B cell (primary cell): ENCODE results near the gene GSTA1. TPM values are rescaled to one million over a fixed set of nuclear protein-coding genes. Genes with fewer than 3 reads are reported as not detected.
"Not testable (repeated sequence)": the region's sequence is repeated elsewhere in the genome, so short reads cannot be mapped to it uniquely, and the experiment has no call there.

Source experiments
- ATAC-seq: fragments of 200-7000 bp; cut with Tn5 transposase; one replicate; pipeline ENCODE4 v1.10.0; 2021; ENCODE audit warnings: low read depth, mild to moderate bottlenecking, moderate number of reproducible peaks, moderate library complexity
- CTCF ChIA-PET: fragments of 350-600 bp; sonication (Branson Sonifier 250); formaldehyde crosslinking; loops from one replicate; lab custom pipeline; 2021; ENCODE audit warnings: antibody characterized with exemption, inconsistent platforms; lab: Charles Lee
- POLR2A ChIA-PET: fragments of 350-600 bp; sonication (Branson Sonifier 250); formaldehyde crosslinking; loops from one replicate; lab custom pipeline; 2021; ENCODE audit warnings: antibody characterized with exemption; lab: Charles Lee
- DNase-seq: peaks from one replicate; pipeline ENCODE4 v3.0.0; 2013
- H2AFZ ChIP-seq: 2 replicates; pipeline ENCODE4 v1.6.1; 2012; ENCODE audit warnings: mild to moderate bottlenecking, low read depth, low read length; ENCODE audit not compliant: insufficient read depth, poor library complexity, severe bottlenecking
- H3K27ac ChIP-seq, 2 donors: 1 replicate in 1 of 2; 2 replicates in 1 of 2; pipeline ENCODE4 v1.5.1; 2012 to 2013; ENCODE audit warnings: low read length in 2 of 2, mild to moderate bottlenecking in 2 of 2, moderate library complexity in 1 of 2
- H3K27me3 ChIP-seq, 4 experiments: fragments of 200-600 bp in 1 of 4; sonication (generic) in 1 of 4; replicated peaks in 1 of 4; 1 replicate in 2 of 4; 2 replicates in 2 of 4; pipeline versions ENCODE4 v1.6.1 to v1.7.0; 2013 to 2016; ENCODE audit warnings: low read length in 3 of 4, mild to moderate bottlenecking in 2 of 4, mixed read lengths in 1 of 4, moderate library complexity in 1 of 4; ENCODE audit not compliant: insufficient read depth in 4 of 4, control insufficient read depth in 3 of 4; ENCODE audit errors: control extremely low read depth in 1 of 4
- H3K36me3 ChIP-seq, 2 experiments: replicated peaks in 1 of 2; 1 replicate in 1 of 2; 2 replicates in 1 of 2; pipeline versions ENCODE4 v1.6.1 to v1.7.1; 2013; ENCODE audit warnings: low read length in 1 of 2; ENCODE audit not compliant: insufficient read depth in 2 of 2, control insufficient read depth in 1 of 2; ENCODE audit errors: control extremely low read depth in 1 of 2, extremely low read depth in 1 of 2
- H3K4me1 ChIP-seq, 2 donors: fragments of 200-600 bp in 1 of 2; sonication (generic) in 1 of 2; 1 replicate in 1 of 2; 2 replicates in 1 of 2; pipeline versions ENCODE4 v1.5.1 to v1.6.1; 2013 to 2017; ENCODE audit warnings: low read length in 2 of 2; ENCODE audit not compliant: control insufficient read depth in 2 of 2, insufficient read depth in 2 of 2
- H3K4me2 ChIP-seq: replicated peaks from 2 replicates; pipeline ENCODE3; 2012; ENCODE audit warnings: mild to moderate bottlenecking, low read depth, low read length; ENCODE audit not compliant: poor library complexity, severe bottlenecking
- H3K4me3 ChIP-seq, 5 experiments: fragments of 200-600 bp in 1 of 5; sonication (generic) in 1 of 5; 1 replicate in 3 of 5; 2 replicates in 2 of 5; pipeline versions ENCODE4 v1.5.1 to v1.7.0; 2011 to 2016; ENCODE audit warnings: low read length in 4 of 5, mild to moderate bottlenecking in 4 of 5, low read depth in 2 of 5, control low read depth in 1 of 5, moderate library complexity in 1 of 5; ENCODE audit not compliant: insufficient read depth in 1 of 5; ENCODE audit errors: control extremely low read depth in 1 of 5, extremely low read depth in 1 of 5
- H3K79me2 ChIP-seq: fragments of 200-600 bp; sonication (generic); one replicate; pipeline ENCODE4 v1.6.0; 2016; ENCODE audit warnings: low read length; ENCODE audit not compliant: control insufficient read depth, insufficient read depth
- H3K9ac ChIP-seq: fragments of 200-600 bp; sonication (generic); 2 replicates; pipeline ENCODE4 v1.6.1; 2017; ENCODE audit warnings: mild to moderate bottlenecking, low read length, moderate library complexity
- H3K9me3 ChIP-seq, 3 donors: one replicate each; pipeline versions ENCODE4 v1.6.1 to v1.7.1; 2013; ENCODE audit warnings: low read length in 2 of 3; ENCODE audit not compliant: control insufficient read depth in 2 of 3, insufficient read depth in 1 of 3; ENCODE audit errors: control extremely low read depth in 1 of 3
- H4K20me1 ChIP-seq: 2 replicates; pipeline ENCODE4 v1.6.0; 2012; ENCODE audit warnings: mild to moderate bottlenecking, low read length; ENCODE audit not compliant: insufficient read depth, control insufficient read depth, poor library complexity, severe bottlenecking
- H3K27ac Mint-ChIP-seq: one replicate; pipeline ENCODE4 v1.8.0; 2021; ENCODE audit warnings: mixed read lengths
- H3K27me3 Mint-ChIP-seq: one replicate; pipeline ENCODE4 v1.8.0; 2021; ENCODE audit warnings: mixed read lengths
- H3K4me1 Mint-ChIP-seq: one replicate; pipeline ENCODE4 v1.8.0; 2021; ENCODE audit warnings: mixed read lengths
- H3K4me3 Mint-ChIP-seq: one replicate; pipeline ENCODE4 v1.8.0; 2021; ENCODE audit warnings: mixed read lengths
- H3K9me3 Mint-ChIP-seq: one replicate; pipeline ENCODE4 v1.8.0; 2022; ENCODE audit warnings: mixed read lengths; ENCODE audit not compliant: insufficient read depth
- EZH2 ChIP-seq: IDR thresholded peaks from 2 replicates; pipeline ENCODE4 v1.6.1; 2012; ENCODE audit warnings: borderline replicate concordance, low read depth, mild to moderate bottlenecking, moderate library complexity, low read length; ENCODE audit not compliant: insufficient read depth, poor library complexity, severe bottlenecking
- WGBS: methylation state at CpG from one replicate; pipeline ENCODE4 v1.1.5; 2013; ENCODE audit warnings: missing lambda C conversion rate; ENCODE audit not compliant: insufficient coverage; 5-methylcytosine and 5-hydroxymethylcytosine counted together
- intact Hi-C: fragments of 100-400 bp; cut with micrococcal nuclease; formaldehyde crosslinking; loops from one replicate; pipeline ENCODE4 v1.10.0; 2022
- polyA plus RNA-seq: library from polyadenylated mRNA; depleted of rRNA; stranded (reverse); fragments of >200 nt; gene quantifications from 2 replicates; pipeline ENCODE4 v1.2.3, GENCODE V29; 2012
- total RNA-seq, 2 donors: library from RNA; stranded (reverse); fragments of 120-200 nt in 1 of 2; gene quantifications; 1 replicate in 1 of 2; 2 replicates in 1 of 2; pipeline versions ENCODE4 v1.2.3 to v1.2.4, GENCODE V29; 2013 to 2022
- TF ChIP-seq, protein P1 (sequence below): fragments of 200-600 bp; IDR thresholded peaks from one replicate; pipeline ENCODE4 v1.8.0; 2022; ENCODE audit warnings: antibody characterized with exemption, mild to moderate bottlenecking

GSTA1 gene
- total and polyA plus RNA-seq, 2 donors (not counting 1 experiment from before 2014, with no cell fraction given) = not detected

DNA sequence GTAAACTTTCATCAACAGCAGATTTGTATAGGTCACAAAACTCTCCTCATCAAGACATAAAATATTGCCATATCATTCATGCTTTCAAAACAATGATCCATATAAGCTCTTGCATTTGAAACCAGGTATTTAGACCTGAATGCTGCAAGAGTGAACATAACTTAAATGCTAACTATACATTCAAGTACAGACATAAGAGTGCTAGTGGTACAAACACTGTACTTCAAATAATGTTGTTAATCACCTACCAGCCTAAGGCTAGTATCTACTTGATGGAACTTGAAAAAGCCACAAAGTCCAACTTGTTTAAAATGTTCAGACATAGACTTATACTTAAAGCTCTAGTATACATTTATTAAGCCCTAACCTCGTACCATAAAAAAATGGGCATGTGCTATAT is 24.4 kb downstream of the GSTA1 start:
- 83% methylated on average over 1 of the region's 1 CpG for WGBS
- Histone ChIP-seq H3K27ac (no peak overlapping the region), H3K27me3 (peaks cover 0 to 3% (median 0%) of the 10 kb centered on the region in 4 experiments), H2AFZ (no peak overlapping the region), H4K20me1 (no peaks in the 10 kb centered on the region), H3K9ac (no peak overlapping the region), H3K79me2 (no peaks in the 10 kb centered on the region), H3K4me1 (no peaks in the 10 kb centered on the region), H3K9me3 (no peaks in the 10 kb centered on the region), H3K4me3 (no peak overlapping the region), H3K36me3 (no peaks in the 10 kb centered on the region), H3K4me2 (no peak overlapping the region)
- POLR2A ChIA-PET = no interaction called here
- Mint-ChIP-seq H3K9me3 (no peaks in the 10 kb centered on the region), H3K27me3 (peaks cover 39% of the 10 kb centered on the region), H3K4me3 (no peak overlapping the region), H3K4me1 (no peaks in the 10 kb centered on the region), H3K27ac (no peak overlapping the region)
- DNase-seq (no peak), ATAC-seq (no peak)
- TF ChIP-seq, protein P1, sequence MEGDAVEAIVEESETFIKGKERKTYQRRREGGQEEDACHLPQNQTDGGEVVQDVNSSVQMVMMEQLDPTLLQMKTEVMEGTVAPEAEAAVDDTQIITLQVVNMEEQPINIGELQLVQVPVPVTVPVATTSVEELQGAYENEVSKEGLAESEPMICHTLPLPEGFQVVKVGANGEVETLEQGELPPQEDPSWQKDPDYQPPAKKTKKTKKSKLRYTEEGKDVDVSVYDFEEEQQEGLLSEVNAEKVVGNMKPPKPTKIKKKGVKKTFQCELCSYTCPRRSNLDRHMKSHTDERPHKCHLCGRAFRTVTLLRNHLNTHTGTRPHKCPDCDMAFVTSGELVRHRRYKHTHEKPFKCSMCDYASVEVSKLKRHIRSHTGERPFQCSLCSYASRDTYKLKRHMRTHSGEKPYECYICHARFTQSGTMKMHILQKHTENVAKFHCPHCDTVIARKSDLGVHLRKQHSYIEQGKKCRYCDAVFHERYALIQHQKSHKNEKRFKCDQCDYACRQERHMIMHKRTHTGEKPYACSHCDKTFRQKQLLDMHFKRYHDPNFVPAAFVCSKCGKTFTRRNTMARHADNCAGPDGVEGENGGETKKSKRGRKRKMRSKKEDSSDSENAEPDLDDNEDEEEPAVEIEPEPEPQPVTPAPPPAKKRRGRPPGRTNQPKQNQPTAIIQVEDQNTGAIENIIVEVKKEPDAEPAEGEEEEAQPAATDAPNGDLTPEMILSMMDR = no peak
- TF ChIP-seq EZH2 = no peak
- intact Hi-C loops = no loop called here
- CTCF ChIA-PET = no interaction called here

DNA sequence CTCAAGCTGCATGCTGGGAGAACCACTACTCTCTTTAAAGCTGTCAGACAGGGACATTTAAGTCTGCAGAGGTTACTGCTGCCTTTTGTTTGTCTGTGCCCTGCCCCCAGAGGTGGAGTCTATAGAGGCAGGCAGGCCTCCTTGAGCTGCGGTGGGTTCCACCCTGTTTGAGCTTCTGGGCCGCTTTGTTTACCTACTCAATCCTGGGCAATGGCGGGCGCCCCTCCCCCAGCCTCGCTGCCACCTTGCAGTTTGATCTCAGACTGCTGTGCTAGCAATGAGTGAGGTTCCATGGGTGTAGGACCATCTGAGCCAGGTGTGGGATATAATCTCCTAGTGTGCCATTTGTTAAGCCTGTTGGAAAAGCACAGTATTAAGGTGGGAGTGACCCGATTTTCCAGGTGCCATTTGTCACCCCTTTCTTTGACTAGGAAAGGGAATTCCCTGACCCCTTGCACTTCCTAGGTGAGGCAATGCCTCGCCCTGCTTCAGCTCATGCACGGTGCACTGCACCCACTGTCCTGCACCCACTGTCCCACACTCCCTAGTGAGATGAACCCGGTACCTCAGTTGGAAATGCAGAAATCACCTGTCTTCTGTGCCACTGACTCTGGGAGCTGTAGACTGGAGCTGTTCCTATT is 26.8 kb downstream of the GSTA1 start:
- H3K9me3 ChIP-seq, H3K27me3 ChIP-seq, H3K4me3 Mint-ChIP-seq, H3K27ac Mint-ChIP-seq, H3K27ac ChIP-seq, H3K4me2 ChIP-seq, CTCF ChIA-PET, H3K9ac ChIP-seq, H3K4me1 Mint-ChIP-seq, H3K4me1 ChIP-seq, H4K20me1 ChIP-seq, H3K9me3 Mint-ChIP-seq, H3K36me3 ChIP-seq, intact Hi-C loops, POLR2A ChIA-PET, H2AFZ ChIP-seq, DNase-seq, H3K79me2 ChIP-seq, ATAC-seq, H3K4me3 ChIP-seq: not testable (repeated sequence)
- 94% methylated on average over 7 of the region's 9 CpGs for WGBS
- H3K27me3 Mint-ChIP-seq = peaks cover 34% of the 10 kb centered on the region

DNA sequence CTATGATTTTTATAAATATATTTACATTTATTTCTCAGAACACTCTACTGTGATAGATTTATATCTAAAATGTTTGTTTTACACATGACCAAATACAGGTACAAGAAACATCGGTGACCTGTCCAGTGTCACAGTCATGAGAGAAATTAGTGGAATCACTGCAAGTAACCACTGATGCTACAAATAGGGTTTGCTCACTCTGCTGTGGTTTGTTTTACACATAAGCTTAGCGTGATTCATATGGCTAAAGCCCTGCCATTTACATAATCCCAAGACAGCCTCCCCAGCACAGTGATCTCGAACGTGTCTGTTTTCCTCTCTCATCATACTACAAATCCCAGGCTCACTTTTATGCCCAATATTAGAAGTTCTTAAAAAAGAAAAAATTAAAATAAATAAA is 34.2 kb downstream of the GSTA1 start:
- H3K4me1 Mint-ChIP-seq, H3K9ac ChIP-seq, H4K20me1 ChIP-seq, H3K36me3 ChIP-seq, H3K4me3 Mint-ChIP-seq, CTCF ChIA-PET, H3K27me3 Mint-ChIP-seq, H3K4me2 ChIP-seq, H3K27ac ChIP-seq, ATAC-seq, H3K4me1 ChIP-seq, POLR2A ChIA-PET, H3K4me3 ChIP-seq, H3K9me3 ChIP-seq, H3K27ac Mint-ChIP-seq, H3K27me3 ChIP-seq, DNase-seq, intact Hi-C loops, H2AFZ ChIP-seq, H3K9me3 Mint-ChIP-seq, H3K79me2 ChIP-seq: not testable (repeated sequence)
- no CpG with 5 or more reads among the region's 4 CpGs for WGBS
